HG02571 (cell line): ENCODE measurements around the gene SEL1L3.
"Not testable (repeated sequence)": the region's sequence is repeated elsewhere in the genome, so short reads cannot be mapped to it uniquely, and the experiment has no call there.

Source experiments
- ATAC-seq: cut with Tn5 transposase; IDR thresholded peaks from one replicate; pipeline ENCODE4 v1.9.1; 2021; ENCODE audit warnings: mild to moderate bottlenecking, moderate library complexity; ENCODE audit not compliant: unreplicated experiment

The SEL1L3 gene

GRCh38 chr4:25879991-25880651, 17.3 kb upstream of the SEL1L3 start:
- ATAC-seq = peak; percentile 44

GRCh38 chr4:25879587-25879986, 16.8 kb upstream of the SEL1L3 start:
- ATAC-seq = no peak

DNA sequence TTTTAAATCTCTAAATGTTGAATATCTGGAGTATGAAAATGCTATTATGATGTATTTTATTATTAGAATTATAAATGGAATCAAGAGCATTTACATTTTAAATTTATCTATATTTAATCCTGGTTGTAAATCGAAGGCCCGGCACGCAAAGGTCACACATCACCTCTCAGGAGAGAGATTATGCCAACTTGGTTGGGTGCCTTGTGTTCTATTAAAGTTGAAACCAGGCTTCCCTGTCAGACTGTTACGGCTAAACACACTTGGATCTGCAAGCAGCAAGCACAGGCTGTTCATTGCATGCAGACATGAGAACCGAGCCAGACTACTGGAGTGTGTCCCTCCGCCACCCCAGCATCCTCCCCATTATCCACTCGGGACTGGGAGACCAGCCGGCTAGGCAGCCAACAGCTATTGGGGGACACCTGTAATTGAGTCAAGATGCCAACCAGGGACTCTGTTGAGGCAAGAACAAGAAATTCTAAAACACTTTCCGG, 16.4 kb upstream of the SEL1L3 start:
- no peak for ATAC-seq

DNA sequence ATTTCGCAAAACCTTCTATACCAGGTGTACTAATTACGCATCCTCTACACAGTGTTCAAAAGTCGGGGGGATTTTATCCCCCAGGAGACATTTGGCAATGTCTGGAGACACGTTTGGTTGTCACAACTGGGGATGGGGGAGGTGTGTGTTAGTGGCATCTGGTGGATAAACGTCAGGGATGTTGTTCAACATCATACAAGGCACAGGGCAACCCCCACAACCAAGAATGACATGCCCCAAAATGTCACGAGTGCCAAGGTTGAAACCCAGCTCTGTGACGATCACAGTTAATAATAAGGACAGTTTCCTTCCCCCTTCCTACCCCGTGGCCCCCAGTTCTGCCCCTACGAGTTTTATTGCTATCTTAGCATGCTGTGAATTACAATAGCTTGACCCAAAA, 15.9 kb upstream of the SEL1L3 start:
- ATAC-seq = no peak

DNA sequence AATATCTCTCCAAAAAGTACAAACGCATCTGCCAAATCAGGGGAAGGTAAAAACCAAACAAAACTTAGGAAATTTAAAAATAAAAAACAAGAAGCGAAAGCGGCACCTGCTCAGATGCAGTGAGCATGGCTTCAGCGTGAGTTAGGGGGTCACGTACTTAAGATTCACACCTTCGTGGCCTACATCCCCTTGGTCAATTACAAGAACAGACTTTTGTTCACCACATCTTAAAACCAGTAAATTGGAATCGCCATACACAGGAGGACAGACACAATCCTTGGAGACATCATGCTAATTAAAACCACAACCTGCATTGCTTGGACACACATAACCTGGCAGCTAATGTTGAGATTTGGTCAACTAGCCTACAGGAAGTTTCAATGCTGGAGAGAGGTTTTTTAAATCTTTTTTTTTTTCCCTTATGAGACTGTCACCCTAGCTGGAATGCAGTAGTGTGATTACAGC, 12.5 kb upstream of the SEL1L3 start:
- ATAC-seq = no peak

- ATAC-seq = no peak
Observed at GRCh38 chr4:25874655-25875054, 11.9 kb upstream of the SEL1L3 start.

- ATAC-seq = no peak
Observed at GRCh38 chr4:25873632-25874129, 10.9 kb upstream of the SEL1L3 start.

DNA sequence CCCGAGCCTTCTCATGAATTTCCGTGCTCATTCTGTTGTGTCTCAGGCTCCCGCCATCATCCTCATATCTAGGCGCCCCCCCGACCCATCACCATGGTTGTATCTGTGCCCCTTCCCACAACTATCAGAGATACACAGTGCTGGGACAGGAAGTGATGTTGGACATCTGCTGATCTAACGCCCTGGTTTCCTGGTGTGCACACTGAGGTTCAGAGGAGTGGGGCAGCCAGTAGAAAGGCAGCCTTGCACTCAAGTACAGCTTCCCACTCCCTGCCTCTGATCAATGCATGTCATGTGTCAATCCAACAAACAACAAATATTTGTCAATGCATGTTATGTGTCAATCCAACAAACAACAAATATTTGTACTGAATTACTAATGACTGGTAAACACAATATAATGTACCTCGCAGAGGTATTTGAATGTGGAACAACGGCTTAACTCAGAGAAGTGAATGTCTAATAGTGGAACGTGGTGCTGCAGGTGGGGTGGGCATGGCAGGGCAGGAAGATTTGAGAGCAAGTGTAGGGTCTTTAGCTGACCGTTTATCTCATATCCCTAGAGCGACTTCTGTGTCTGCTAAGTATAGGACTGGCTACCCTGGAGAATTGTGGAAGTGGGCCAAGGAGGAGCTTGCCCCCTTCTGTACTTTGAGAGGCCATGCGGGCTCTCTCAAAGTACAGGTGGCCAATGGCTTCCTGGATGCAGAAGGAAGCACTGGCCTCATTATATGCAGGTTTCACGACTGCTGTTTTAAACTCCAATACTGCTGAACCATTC, 10.3 kb upstream of the SEL1L3 start:
- no peak for ATAC-seq

- ATAC-seq = peak; percentile 56
Observed at GRCh38 chr4:25870081-25870480, 7.3 kb upstream of the SEL1L3 start.

- no peak for ATAC-seq
Observed at GRCh38 chr4:25867781-25868294, 5.0 kb upstream of the SEL1L3 start.

- not testable (repeated sequence) for ATAC-seq
Observed at GRCh38 chr4:25866401-25866800, 3.6 kb upstream of the SEL1L3 start.

DNA sequence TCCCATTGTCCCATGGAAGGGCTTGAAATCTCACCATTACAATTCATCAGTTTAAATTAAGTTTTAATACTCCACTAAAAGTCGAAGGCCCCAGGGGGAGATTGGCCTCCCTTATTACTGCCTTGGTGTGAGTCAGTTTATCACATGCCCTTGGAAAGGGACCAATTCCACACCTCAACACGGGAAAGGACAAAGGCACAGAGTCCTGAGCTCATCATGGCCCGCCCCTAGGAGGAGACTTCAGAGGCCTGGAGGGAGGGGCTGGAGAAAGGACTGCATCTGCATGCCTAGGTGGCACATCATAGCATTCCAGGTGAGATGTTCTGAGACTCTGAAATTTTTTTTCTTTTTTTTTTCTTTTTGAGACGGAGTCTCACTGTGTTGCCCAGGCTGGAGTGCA, 2.8 kb upstream of the SEL1L3 start:
- no peak for ATAC-seq

GRCh38 chr4:25863831-25864418, 1.1 kb upstream of the SEL1L3 start:
- ATAC-seq = no peak

- ATAC-seq = no peak
Observed at GRCh38 chr4:25863347-25863784, 578 bp upstream of the SEL1L3 start.

- no peak for ATAC-seq
Observed at GRCh38 chr4:25861951-25862410, 807 bp downstream of the SEL1L3 start.

- no peak for ATAC-seq
Observed at GRCh38 chr4:25861280-25861950, 1.4 kb downstream of the SEL1L3 start.

GRCh38 chr4:25860586-25861279, 2.1 kb downstream of the SEL1L3 start:
- ATAC-seq = no peak

DNA sequence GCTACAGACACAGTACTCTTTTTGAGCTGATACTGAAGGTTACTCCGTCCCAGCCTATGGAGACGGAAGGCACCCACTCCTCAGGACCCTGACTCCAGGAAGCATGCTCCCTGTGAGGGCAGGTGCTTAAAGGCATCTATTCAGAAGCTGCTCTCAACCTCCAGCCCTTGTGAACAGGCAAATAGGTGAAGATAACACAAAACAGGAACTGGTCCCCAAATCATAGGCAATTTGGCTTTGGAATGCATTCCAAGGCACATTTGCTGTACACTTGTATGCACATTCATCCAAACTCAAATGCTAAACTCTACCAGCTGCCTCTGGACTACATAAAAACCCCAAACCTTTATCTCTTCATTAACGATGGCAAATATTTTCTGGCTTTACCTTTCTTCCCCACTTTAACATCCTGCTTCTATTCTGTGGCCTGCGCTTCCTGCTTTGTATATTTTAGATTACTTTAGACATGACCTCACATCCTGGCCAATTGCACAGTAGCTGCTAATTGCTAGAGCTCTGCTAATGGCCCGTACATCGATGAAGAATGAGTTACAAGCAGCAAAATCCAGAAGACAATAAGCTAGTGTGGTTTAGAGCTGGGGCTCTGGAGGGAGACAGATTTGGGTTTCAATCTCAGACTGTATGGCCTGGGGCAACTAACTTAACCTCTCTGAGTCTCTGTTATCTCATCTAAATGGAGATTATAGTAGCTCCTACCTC, 3.2 kb downstream of the SEL1L3 start:
- ATAC-seq = no peak

GRCh38 chr4:25857851-25858400, 4.9 kb downstream of the SEL1L3 start:
- no peak for ATAC-seq
